CD14-positive monocyte (primary cell): Measurements from ENCODE around the gene LPCAT4. TPM values are rescaled to one million over a fixed set of nuclear protein-coding genes. Genes with fewer than 3 reads are reported as not detected.

Source experiments
- DNase-seq, 3 donors: peaks; one replicate each; pipeline ENCODE4 v3.0.0-alpha.2; 2011 to 2022
- H2AFZ ChIP-seq: 2 replicates; pipeline ENCODE4 v1.6.0; 2012; ENCODE audit warnings: mild to moderate bottlenecking, low read depth, low read length, inconsistent platforms; ENCODE audit not compliant: insufficient read depth, poor library complexity, severe bottlenecking
- H3K27ac ChIP-seq, 2 donors: 1 replicate in 1 of 2; 2 replicates in 1 of 2; pipeline ENCODE4 v1.5.1; 2012 to 2013; ENCODE audit warnings: low read length in 2 of 2, control low read depth in 1 of 2, inconsistent platforms in 1 of 2, low read depth in 1 of 2, mild to moderate bottlenecking in 1 of 2
- H3K27me3 ChIP-seq, 2 donors: one replicate each; pipeline versions ENCODE4 v1.6.0 to v1.6.1; 2011 to 2013; ENCODE audit warnings: low read length in 2 of 2; ENCODE audit not compliant: control insufficient read depth in 2 of 2, insufficient read depth in 2 of 2
- H3K36me3 ChIP-seq, 2 donors: replicated peaks in 1 of 2; 1 replicate in 1 of 2; 2 replicates in 1 of 2; pipeline versions ENCODE4 v1.5.1 to v1.6.1; 2012 to 2013; ENCODE audit warnings: low read length in 2 of 2, control low read depth in 1 of 2, inconsistent platforms in 1 of 2, mild to moderate bottlenecking in 1 of 2; ENCODE audit not compliant: insufficient read depth in 2 of 2, control insufficient read depth in 1 of 2
- H3K4me1 ChIP-seq, 2 donors: 1 replicate in 1 of 2; 2 replicates in 1 of 2; pipeline versions ENCODE4 v1.5.1 to v1.6.1; 2012 to 2013; ENCODE audit warnings: low read length in 2 of 2, control low read depth in 1 of 2, inconsistent platforms in 1 of 2, mild to moderate bottlenecking in 1 of 2, moderate library complexity in 1 of 2; ENCODE audit not compliant: insufficient read depth in 2 of 2, control insufficient read depth in 1 of 2
- H3K4me2 ChIP-seq: replicated peaks from 2 replicates; pipeline ENCODE3; 2012; ENCODE audit warnings: low read length, moderate library complexity, mild to moderate bottlenecking; ENCODE audit not compliant: poor library complexity, severe bottlenecking; ENCODE audit errors: extremely low read depth
- H3K4me3 ChIP-seq, 3 experiments: fragments of 200-600 bp in 1 of 3; sonication (generic) in 1 of 3; replicated peaks in 1 of 3; 1 replicate in 2 of 3; 2 replicates in 1 of 3; pipeline ENCODE4 v1.5.1; 2011 to 2013; ENCODE audit warnings: low read length in 3 of 3, mild to moderate bottlenecking in 3 of 3, control low read depth in 2 of 3, low read depth in 2 of 3, inconsistent platforms in 1 of 3, moderate library complexity in 1 of 3
- H3K79me2 ChIP-seq: 2 replicates; pipeline ENCODE4 v1.6.0; 2012; ENCODE audit warnings: mild to moderate bottlenecking, control low read depth, inconsistent platforms, low read length, moderate library complexity; ENCODE audit not compliant: insufficient read depth
- H3K9ac ChIP-seq: 2 replicates; pipeline ENCODE4 v1.6.0; 2017; ENCODE audit warnings: low read length, mild to moderate bottlenecking; ENCODE audit not compliant: insufficient read depth, poor library complexity, severe bottlenecking
- H3K9me3 ChIP-seq, 2 donors: replicated peaks in 1 of 2; 1 replicate in 1 of 2; 2 replicates in 1 of 2; pipeline versions ENCODE4 v1.5.1 to v1.6.1; 2012 to 2013; ENCODE audit warnings: low read length in 2 of 2, control low read depth in 1 of 2; ENCODE audit not compliant: control insufficient read depth in 1 of 2, insufficient read depth in 1 of 2
- H4K20me1 ChIP-seq: 2 replicates; pipeline ENCODE4 v1.6.0; 2012; ENCODE audit warnings: mild to moderate bottlenecking, low read length, control low read depth, moderate library complexity; ENCODE audit not compliant: insufficient read depth
- H3K27ac Mint-ChIP-seq, 7 donors: one replicate each; pipeline ENCODE4 v1.8.0; 2020; ENCODE audit warnings: mild to moderate bottlenecking in 7 of 7, mixed read lengths in 7 of 7, moderate library complexity in 6 of 7, inconsistent platforms in 2 of 7
- H3K27me3 Mint-ChIP-seq, 3 donors: one replicate each; pipeline ENCODE4 v1.8.0; 2021 to 2022; ENCODE audit warnings: low read depth in 3 of 3, mild to moderate bottlenecking in 3 of 3, mixed read lengths in 3 of 3, moderate library complexity in 3 of 3, inconsistent platforms in 1 of 3
- H3K36me3 Mint-ChIP-seq, 2 donors: one replicate each; pipeline ENCODE4 v1.8.0; 2020; ENCODE audit warnings: mixed read lengths in 2 of 2, inconsistent platforms in 1 of 2, mild to moderate bottlenecking in 1 of 2
- H3K4me1 Mint-ChIP-seq: one replicate; pipeline ENCODE4 v1.8.0; 2020; ENCODE audit warnings: mild to moderate bottlenecking, mixed read lengths
- H3K4me3 Mint-ChIP-seq, 2 donors: one replicate each; pipeline ENCODE4 v1.8.0; 2020; ENCODE audit warnings: mild to moderate bottlenecking in 2 of 2, mixed read lengths in 2 of 2, moderate library complexity in 1 of 2
- H3K9me3 Mint-ChIP-seq, 7 donors: one replicate each; pipeline ENCODE4 v1.8.0; 2020 to 2022; ENCODE audit warnings: mixed read lengths in 7 of 7, mild to moderate bottlenecking in 6 of 7, moderate library complexity in 6 of 7, inconsistent platforms in 2 of 7
- CTCF ChIP-seq: fragments of 200-600 bp; IDR thresholded peaks from one replicate; pipeline ENCODE4 v1.8.0; 2022; ENCODE audit warnings: antibody characterized with exemption, mild to moderate bottlenecking
- WGBS: methylation state at CpG from one replicate; pipeline ENCODE4 v1.1.5; 2013; ENCODE audit warnings: missing lambda C conversion rate; ENCODE audit not compliant: insufficient coverage; 5-methylcytosine and 5-hydroxymethylcytosine counted together
- intact Hi-C, 2 donors: fragments of 100-400 bp; cut with micrococcal nuclease; formaldehyde crosslinking; loops; one replicate each; pipeline versions ENCODE4 v1.15.0 to v1.15.1; 2023
- polyA plus RNA-seq, 3 donors: library from polyadenylated mRNA; depleted of rRNA in 1 of 3; unstranded in 2 of 3; stranded (reverse) in 1 of 3; fragments of 300-500 nt in 2 of 3; fragments of >200 nt in 1 of 3; fragmentation: Illumina TruSeq in 2 of 3; gene quantifications; 1 replicate in 2 of 3; 2 replicates in 1 of 3; pipeline ENCODE4 v1.2.3, GENCODE V29; 2012 to 2021

The LPCAT4 gene
- polyA plus RNA-seq, 3 donors = 3.3 to 39.5 (median 4.2) TPM

GRCh38 chr15:34332553-34333120 is 34.4 kb downstream of the LPCAT4 start:
- Mint-ChIP-seq H3K4me1 (peaks cover 53% of the 10 kb centered on the region), H3K9me3 (peaks cover 0 to 3% (median 0%) of the 10 kb centered on the region in 7 donors), H3K27ac (peak overlapping the region in 6 of 7 donors; percentile 15 to 98 (median 72)), H3K36me3 (peaks cover 24 to 35% of the 10 kb centered on the region in 2 donors), H3K4me3 (no peak overlapping the region), H3K27me3 (peaks cover 0 to 2% (median 0%) of the 10 kb centered on the region in 3 donors)
- Histone ChIP-seq H3K4me1 (peaks cover 43 to 55% of the 10 kb centered on the region in 2 donors), H3K4me2 (no peak overlapping the region), H3K36me3 (peaks cover 10 to 21% of the 10 kb centered on the region in 2 donors), H3K27me3 (no peaks in the 10 kb centered on the region), H3K79me2 (peaks cover 93% of the 10 kb centered on the region), H3K4me3 (no peak overlapping the region), H4K20me1 (peaks cover 28% of the 10 kb centered on the region), H3K9me3 (no peaks in the 10 kb centered on the region), H3K9ac (no peak overlapping the region), H3K27ac (peak overlapping the region in 1 of 2 donors; percentile 98), H2AFZ (no peak overlapping the region)
- intact Hi-C loops = loop anchor here (10.0 kb wide), 2 partner anchors 108 to 652 kb away; partner anchors contain the start of genes EMC4 (in 1 of the 2) and ZNF770 (in 1 of the 2)
- no CpG with 5 or more reads among the region's 6 CpGs for WGBS
- no peak for DNase-seq
- TF ChIP-seq CTCF = no peak

- Histone ChIP-seq H3K4me2 (no peak overlapping the region), H3K4me3 (no peak overlapping the region), H3K79me2 (peaks cover 93% of the 10 kb centered on the region), H3K27ac (peak overlapping the region in 1 of 2 donors; percentile 32), H3K9me3 (no peaks in the 10 kb centered on the region), H3K4me1 (peaks cover 41 to 50% of the 10 kb centered on the region in 2 donors), H4K20me1 (peaks cover 36% of the 10 kb centered on the region), H3K27me3 (no peaks in the 10 kb centered on the region), H2AFZ (no peak overlapping the region), H3K9ac (no peak overlapping the region), H3K36me3 (peaks cover 10 to 21% of the 10 kb centered on the region in 2 donors)
- H3K27ac Mint-ChIP-seq = peak overlapping the region in 6 of 7 donors; percentile 0 to 79 (median 53)
- peaks cover 0 to 3% (median 0%) of the 10 kb centered on the region in 7 donors for H3K9me3 Mint-ChIP-seq
- WGBS = no CpG with 5 or more reads among the region's 2 CpGs
- H3K4me1 Mint-ChIP-seq = peaks cover 52% of the 10 kb centered on the region
- H3K4me3 Mint-ChIP-seq = no peak overlapping the region
- intact Hi-C loops = loop anchor here (10.0 kb wide), 2 partner anchors 107 to 653 kb away; partner anchors contain the start of genes EMC4 (in 1 of the 2) and ZNF770 (in 1 of the 2)
- no peak for TF ChIP-seq CTCF
- DNase-seq = no peak
- H3K27me3 Mint-ChIP-seq = peaks cover 0 to 2% (median 0%) of the 10 kb centered on the region in 3 donors
- peaks cover 24 to 35% of the 10 kb centered on the region in 2 donors for H3K36me3 Mint-ChIP-seq
Observed at GRCh38 chr15:34331809-34332208, 35.2 kb downstream of the LPCAT4 start.
